ENCODE data around the gene KRTCAP2. TPM values are rescaled to one million over a fixed set of nuclear protein-coding genes. Genes with fewer than 3 reads are reported as not detected.

KRTCAP2 gene
- total RNA-seq, 1 experiment from 2014 or later: 220 TPM

DNA sequence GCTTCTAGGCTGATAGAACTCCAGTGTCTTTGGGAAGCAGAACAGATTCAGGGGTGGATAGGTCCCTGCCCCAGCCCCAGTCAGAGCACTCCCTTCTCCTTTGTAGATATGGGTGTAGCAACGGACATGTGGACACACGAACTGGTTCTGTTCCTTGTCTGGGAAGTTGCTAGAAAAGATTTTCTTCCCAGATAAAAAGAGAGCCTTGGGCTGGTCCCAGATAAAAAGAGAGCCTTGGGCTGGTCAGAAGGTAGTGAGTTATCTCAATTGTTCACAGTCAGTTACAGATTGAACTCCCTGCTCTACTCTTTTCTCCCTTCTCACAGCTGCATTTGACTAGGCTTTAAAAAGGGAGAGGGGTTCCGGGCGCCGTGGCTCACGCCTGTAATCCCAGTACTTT, 52.9 kb downstream of the KRTCAP2 start:
- Histone ChIP-seq H3K36me3 (no peaks in the 10 kb centered on the region), H3K9me3 (no peaks in the 10 kb centered on the region), H3K4me3 (no peak overlapping the region), H3K27me3 (0 out of 2 replicates have a peak, but pooled peaks cover 5% of the 10 kb centered on the region)
- no peak for DNase-seq

Other genes with a start within 250 kb of the KRTCAP2 start
- gene PMVK, start 236.6 kb downstream of the KRTCAP2 start, total RNA-seq (2014; rRNA removed; shearing (Covaris generic); ENCODE audit: low replicate concordance): 68.7 and 77.6 TPM in 2 replicates
- 6.9 and 16.0 TPM in 2 replicates for gene PBXIP1, start 217.2 kb downstream of the KRTCAP2 start, total RNA-seq (2014; rRNA removed; shearing (Covaris generic); ENCODE audit: low replicate concordance)
- 10.3 and 16.2 TPM in 2 replicates for gene PYGO2, start 211.5 kb downstream of the KRTCAP2 start, total RNA-seq (2014; rRNA removed; shearing (Covaris generic); ENCODE audit: low replicate concordance)
- 140 and 175 TPM in 2 replicates for gene SHC1, start 202.6 kb downstream of the KRTCAP2 start, total RNA-seq (2014; rRNA removed; shearing (Covaris generic); ENCODE audit: low replicate concordance)
- gene CKS1B, start 198.6 kb downstream of the KRTCAP2 start, total RNA-seq (2014; rRNA removed; shearing (Covaris generic); ENCODE audit: low replicate concordance): 124 and 222 TPM in 2 replicates
- gene FLAD1, start 190.0 kb downstream of the KRTCAP2 start, total RNA-seq (2014; rRNA removed; shearing (Covaris generic); ENCODE audit: low replicate concordance): 39.6 and 49.6 TPM in 2 replicates
- not detected in 2 replicates for gene LENEP, start 179.7 kb downstream of the KRTCAP2 start, total RNA-seq (2014; rRNA removed; shearing (Covaris generic); ENCODE audit: low replicate concordance)
- 25.7 and 60.5 TPM in 2 replicates for gene ZBTB7B, start 170.5 kb downstream of the KRTCAP2 start, total RNA-seq (2014; rRNA removed; shearing (Covaris generic); ENCODE audit: low replicate concordance)
- gene DCST2, start 139.5 kb downstream of the KRTCAP2 start, total RNA-seq (2014; rRNA removed; shearing (Covaris generic); ENCODE audit: low replicate concordance): not detected in 2 replicates
- gene DCST1, start 139.5 kb downstream of the KRTCAP2 start, total RNA-seq (2014; rRNA removed; shearing (Covaris generic); ENCODE audit: low replicate concordance): not detected in 2 replicates
- 189 and 285 TPM in 2 replicates for gene ADAM15, start 122.0 kb downstream of the KRTCAP2 start, total RNA-seq (2014; rRNA removed; shearing (Covaris generic); ENCODE audit: low replicate concordance)
- gene EFNA4, start 109.6 kb downstream of the KRTCAP2 start, total RNA-seq (2014; rRNA removed; shearing (Covaris generic); ENCODE audit: low replicate concordance): 12.0 and 13.0 TPM in 2 replicates
- gene EFNA3, start 94.5 kb downstream of the KRTCAP2 start, total RNA-seq (2014; rRNA removed; shearing (Covaris generic); ENCODE audit: low replicate concordance): 0.64 and 3.0 TPM in 2 replicates
- 0.37 and 4.1 TPM in 2 replicates for gene EFNA1, start 45.4 kb downstream of the KRTCAP2 start, total RNA-seq (2014; rRNA removed; shearing (Covaris generic); ENCODE audit: low replicate concordance)
- 25.9 and 56.9 TPM in 2 replicates for gene SLC50A1, start 37.5 kb downstream of the KRTCAP2 start, total RNA-seq (2014; rRNA removed; shearing (Covaris generic); ENCODE audit: low replicate concordance)
- 48.9 TPM in 1 of 2 replicates, not detected in the other for gene DPM3, start 32.8 kb downstream of the KRTCAP2 start, total RNA-seq (2014; rRNA removed; shearing (Covaris generic); ENCODE audit: low replicate concordance)
- gene TRIM46, start 545 bp upstream of the KRTCAP2 start, total RNA-seq (2014; rRNA removed; shearing (Covaris generic); ENCODE audit: low replicate concordance): not detected in 2 replicates
- 9.1 and 11.0 TPM in 2 replicates for gene THBS3, start 34.6 kb upstream of the KRTCAP2 start, total RNA-seq (2014; rRNA removed; shearing (Covaris generic); ENCODE audit: low replicate concordance)
- 97.2 and 100 TPM in 2 replicates for gene MTX1, start 35.4 kb upstream of the KRTCAP2 start, total RNA-seq (2014; rRNA removed; shearing (Covaris generic); ENCODE audit: low replicate concordance)
- gene ENTREP3, start 82.2 kb upstream of the KRTCAP2 start, total RNA-seq (2014; rRNA removed; shearing (Covaris generic); ENCODE audit: low replicate concordance): 7.7 and 9.2 TPM in 2 replicates
- 116 TPM in 2 replicates for gene SCAMP3, start 89.1 kb upstream of the KRTCAP2 start, total RNA-seq (2014; rRNA removed; shearing (Covaris generic); ENCODE audit: low replicate concordance)
- gene CLK2, start 100.2 kb upstream of the KRTCAP2 start, total RNA-seq (2014; rRNA removed; shearing (Covaris generic); ENCODE audit: low replicate concordance): 21.8 and 28.3 TPM in 2 replicates
- 0.10 and 1.2 TPM in 2 replicates for gene HCN3, start 104.2 kb upstream of the KRTCAP2 start, total RNA-seq (2014; rRNA removed; shearing (Covaris generic); ENCODE audit: low replicate concordance)
- gene PKLR, start 128.1 kb upstream of the KRTCAP2 start, total RNA-seq (2014; rRNA removed; shearing (Covaris generic); ENCODE audit: low replicate concordance): not detected in 2 replicates
- 267 and 286 TPM in 2 replicates for gene FDPS, start 135.6 kb upstream of the KRTCAP2 start, total RNA-seq (2014; rRNA removed; shearing (Covaris generic); ENCODE audit: low replicate concordance)
- gene RUSC1, start 147.6 kb upstream of the KRTCAP2 start, total RNA-seq (2014; rRNA removed; shearing (Covaris generic); ENCODE audit: low replicate concordance): 22.9 and 27.0 TPM in 2 replicates

Measured in MG63 (cell line).